HuH-7 (cell line): ENCODE results near the gene ARHGAP33.

Experiments used
- DNase-seq: peaks from one replicate; pipeline ENCODE4 v3.0.0; 2011; ENCODE audit warnings: low spot score

Gene ARHGAP33

GRCh38 chr19:35777086-35777841 is 1.9 kb downstream of the ARHGAP33 start:
- DNase-seq = no peak

GRCh38 chr19:35777961-35778360 is 2.6 kb downstream of the ARHGAP33 start:
- DNase-seq = no peak

- no peak for DNase-seq
Measured at GRCh38 chr19:35779033-35779432, 3.7 kb downstream of the ARHGAP33 start.

- DNase-seq = no peak
Measured at GRCh38 chr19:35780058-35780457, 4.7 kb downstream of the ARHGAP33 start.

- no peak for DNase-seq
Measured at GRCh38 chr19:35780717-35781116, 5.4 kb downstream of the ARHGAP33 start.

- DNase-seq = no peak
Measured at GRCh38 chr19:35781650-35782049, 6.3 kb downstream of the ARHGAP33 start.

GRCh38 chr19:35782589-35782988 is 7.2 kb downstream of the ARHGAP33 start:
- DNase-seq = no peak

GRCh38 chr19:35783469-35784434 is 8.4 kb downstream of the ARHGAP33 start:
- no peak for DNase-seq

GRCh38 chr19:35784503-35785338 is 9.4 kb downstream of the ARHGAP33 start:
- DNase-seq = no peak

- DNase-seq = no peak
Measured at GRCh38 chr19:35785339-35785627, 9.9 kb downstream of the ARHGAP33 start.

GRCh38 chr19:35786299-35787160 is 11.2 kb downstream of the ARHGAP33 start:
- peak; percentile 78 for DNase-seq

GRCh38 chr19:35787227-35787799 is 11.9 kb downstream of the ARHGAP33 start:
- no peak for DNase-seq

- no peak for DNase-seq
Measured at GRCh38 chr19:35788205-35788960, 13.0 kb downstream of the ARHGAP33 start.

- DNase-seq = no peak
Measured at GRCh38 chr19:35789195-35789977, 14.0 kb downstream of the ARHGAP33 start.

GRCh38 chr19:35789978-35790944 is 14.9 kb downstream of the ARHGAP33 start:
- DNase-seq = no peak

GRCh38 chr19:35790981-35791813 is 15.8 kb downstream of the ARHGAP33 start:
- peak; percentile 80 for DNase-seq

GRCh38 chr19:35791814-35792279 is 16.5 kb downstream of the ARHGAP33 start:
- DNase-seq = no peak
